ENCODE results near the gene MAP2K4. TPM values are rescaled to one million over a fixed set of nuclear protein-coding genes. Genes with fewer than 3 reads are reported as not detected.

Gene MAP2K4
- total and polyA plus RNA-seq, 2 of the 8 experiments (the other 6 are each of a cell fraction or from before 2014, with no cell fraction given): 14.2 to 37.3 TPM

DNA sequence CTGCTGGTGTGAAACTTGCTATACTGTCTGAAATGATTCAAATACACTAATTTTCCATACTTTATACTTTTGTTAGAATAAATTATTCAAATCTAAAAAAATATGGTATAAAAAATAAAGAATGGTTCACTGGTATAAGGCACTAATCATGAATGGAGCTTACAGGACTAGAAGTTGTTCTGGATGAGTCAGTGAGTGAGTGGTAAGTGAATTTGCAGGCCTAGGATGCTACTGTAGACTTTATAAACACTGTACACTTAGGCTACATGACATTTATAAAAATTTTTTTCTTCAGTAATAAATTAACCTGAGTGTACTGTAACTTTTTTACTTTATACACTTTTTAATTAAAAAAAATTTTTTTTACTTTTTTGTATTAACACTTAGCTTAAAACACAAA is 95.5 kb downstream of the MAP2K4 start:
- Histone ChIP-seq H4K91ac (replicated peaks; ENCODE audit: insufficient read length, low read length) (no peak overlapping the region), H3K23ac (ENCODE audit: insufficient read length) (no peak overlapping the region), H3K4me1 (replicated peaks in 1 of 4; ENCODE audit: control insufficient read depth in 3 of 4, insufficient read depth in 4 of 4, low read length in 3 of 4) (peaks cover 0 to 5% (median 2%) of the 10 kb centered on the region in 4 experiments; a peak in 2 of 7 replicates), H3K36me3 (ENCODE audit: control insufficient read depth in 2 of 4, insufficient read depth in 4 of 4, low read length in 3 of 4) (peaks cover 2 to 32% (median 16%) of the 10 kb centered on the region in 4 experiments; a peak in 7 of 8 replicates), H3K4me3 (ENCODE audit: extremely low read depth in 1 of 4, insufficient read depth in 2 of 4, low read depth in 3 of 4, low read length in 4 of 4) (no peak overlapping the region), H3K14ac (ENCODE audit: insufficient read length) (no peak overlapping the region), H2AFZ (ENCODE audit: low read length) (no peak overlapping the region), H3K79me1 (ENCODE audit: low read depth, low read length) (no peaks in the 10 kb centered on the region; the same call in 1 of the 2 replicates), H4K5ac (ENCODE audit: insufficient read length, low read depth, low read length) (no peak overlapping the region), H3K9me3 (ENCODE audit: insufficient read depth in 2 of 2, low read depth in 1 of 2, low read length in 1 of 2) (no peaks in the 10 kb centered on the region), H3K4ac (replicated peaks; ENCODE audit: insufficient read length, low read depth, low read length) (no peak overlapping the region), H2BK15ac (ENCODE audit: low read length) (no peak overlapping the region), H2BK20ac (ENCODE audit: low read length) (no peak overlapping the region), H2BK120ac (replicated peaks; ENCODE audit: low read depth, low read length) (no peak overlapping the region), H4K8ac (ENCODE audit: extremely low read depth, insufficient read depth, low read length) (no peak overlapping the region), H3K79me2 (ENCODE audit: control insufficient read depth in 1 of 2, insufficient read depth in 2 of 2, low read length in 2 of 2) (no peaks in the 10 kb centered on the region), H3K18ac (ENCODE audit: extremely low read depth, low read length) (no peak overlapping the region), H2BK5ac (ENCODE audit: low read depth, low read length) (no peak overlapping the region), H4K20me1 (replicated peaks in 1 of 2; ENCODE audit: control insufficient read depth in 1 of 2, insufficient read depth in 2 of 2, low read length in 2 of 2) (peaks cover 0 to 2% of the 10 kb centered on the region in 2 experiments), H3K9ac (replicated peaks in 1 of 4; ENCODE audit: extremely low read depth in 1 of 4, low read depth in 3 of 4, low read length in 3 of 4) (no peak overlapping the region), H3K56ac (replicated peaks; ENCODE audit: insufficient read length, low read depth, low read length) (no peak overlapping the region), H2AK5ac (ENCODE audit: low read depth, low read length) (no peak overlapping the region), H3K27me3 (replicated peaks in 1 of 4; ENCODE audit: control insufficient read depth in 3 of 4, extremely low read depth in 1 of 4, insufficient read depth in 3 of 4, low read length in 3 of 4) (peaks cover 0 to 1% (median 0%) of the 10 kb centered on the region in 4 experiments; a peak in 1 of 7 replicates), H3K27ac (ENCODE audit: low read depth, low read length) (no peak overlapping the region), H3K4me2 (ENCODE audit: insufficient read depth in 1 of 2, low read depth in 2 of 2, low read length in 2 of 2) (no peak overlapping the region), H2BK12ac (ENCODE audit: low read depth, low read length) (no peak overlapping the region), H3K23me2 (ENCODE audit: low read depth, low read length) (no peaks in the 10 kb centered on the region)
- CTCF ChIA-PET (ENCODE audit: partially characterized antibody): interaction anchor here (0.6 kb wide), 1 partner anchor 1056 kb away, joined by 3 read pairs; no protein-coding TSS in a partner anchor
- no peak for TF ChIP-seq SIRT6 (IDR thresholded peaks at IDR 0.05; ENCODE audit: low read length)
- no peak for TF ChIP-seq BCL11A (IDR thresholded peaks at IDR 0.05; ENCODE audit: low read depth in 2 of 2, low read length in 2 of 2)
- TF ChIP-seq CBX5 (IDR thresholded peaks at IDR 0.05; ENCODE audit: low read depth, low read length): no peak
- TF ChIP-seq KDM4A (IDR thresholded peaks at IDR 0.05; ENCODE audit: low read depth, low read length, severe bottlenecking): no peak
- TF ChIP-seq, protein P1, sequence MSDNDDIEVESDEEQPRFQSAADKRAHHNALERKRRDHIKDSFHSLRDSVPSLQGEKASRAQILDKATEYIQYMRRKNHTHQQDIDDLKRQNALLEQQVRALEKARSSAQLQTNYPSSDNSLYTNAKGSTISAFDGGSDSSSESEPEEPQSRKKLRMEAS (IDR thresholded peaks at IDR 0.05): no peak
- no peak for TF ChIP-seq RBBP5 (IDR thresholded peaks at IDR 0.05; ENCODE audit: borderline replicate concordance, low read depth, low read length)
- TF ChIP-seq TAF7 (optimal IDR thresholded peaks at IDR 0.05; ENCODE audit: borderline replicate concordance, low read depth, low read length): no peak
- TF ChIP-seq RFX5 (IDR thresholded peaks at IDR 0.05; ENCODE audit: borderline replicate concordance, low read depth, low read length): no peak
- TF ChIP-seq CHD1 (IDR thresholded peaks at IDR 0.05; ENCODE audit: low read depth, low read length): no peak
- TF ChIP-seq KDM5A (IDR thresholded peaks at IDR 0.05; ENCODE audit: low read length): no peak
- TF ChIP-seq KDM1A (IDR thresholded peaks at IDR 0.05; ENCODE audit: borderline replicate concordance, low read length): no peak
- no peak for TF ChIP-seq BACH1 (IDR thresholded peaks at IDR 0.05; ENCODE audit: low read length)
- no peak for TF ChIP-seq FOSL1 (IDR thresholded peaks at IDR 0.05; ENCODE audit: insufficient read depth, low read depth, low read length)
- TF ChIP-seq SP1 (IDR thresholded peaks at IDR 0.05; ENCODE audit: low read depth, low read length): no peak
- no peak for TF ChIP-seq BRCA1 (IDR thresholded peaks at IDR 0.05; ENCODE audit: low read depth, low read length)
- no peak for TF ChIP-seq CEBPB (IDR thresholded peaks at IDR 0.05; ENCODE audit: low read depth, low read length)
- FAIRE-seq (no peak), DNase-seq (ENCODE audit: low read depth in 1 of 2, low spot score in 2 of 2) (no peak)
- POLR2A ChIA-PET (ENCODE audit: partially characterized antibody): interaction anchor here (0.7 kb wide), 1 partner anchor 10 kb away, joined by 3 read pairs; no protein-coding TSS in a partner anchor
